Measurements from ENCODE around the gene PCDHGA8.

The PCDHGA8 gene

GRCh38 chr5:141422742-141423291 lies 30.4 kb downstream of the PCDHGA8 start:
- Histone ChIP-seq H3F3A (ENCODE audit: insufficient read depth, low read length) (no peaks in the 10 kb centered on the region), H4K20me1 (ENCODE audit: insufficient read depth, low read length) (no peaks in the 10 kb centered on the region), H3K36me3 (ENCODE audit: insufficient read depth, low read length) (no peaks in the 10 kb centered on the region), H3K79me2 (ENCODE audit: insufficient read depth, low read length) (no peaks in the 10 kb centered on the region), H3K9ac (ENCODE audit: low read length) (no peak overlapping the region), H3K9me3 (ENCODE audit: low read length) (peaks cover 21% of the 10 kb centered on the region), H3K4me1 (ENCODE audit: insufficient read depth, low read length, severe bottlenecking) (no peaks in the 10 kb centered on the region), H3K27me3 (ENCODE audit: insufficient read depth, low read length) (no peaks in the 10 kb centered on the region), H3K9me2 (ENCODE audit: low read depth, low read length) (no peaks in the 10 kb centered on the region), H3K4me3 (ENCODE audit: low read depth, low read length, poor library complexity, severe bottlenecking) (no peak overlapping the region), H3K4me2 (ENCODE audit: low read length) (no peak overlapping the region), H3K27ac (ENCODE audit: low read depth, low read length, poor library complexity, severe bottlenecking) (no peak overlapping the region), H2AFZ (ENCODE audit: low read length) (no peak overlapping the region)
- TF ChIP-seq EZH2 (IDR thresholded peaks at IDR 0.05; ENCODE audit: borderline replicate concordance, low read length) (no peak), CTCF (IDR thresholded peaks at IDR 0.05; ENCODE audit: low read length) (no peak)

GRCh38 chr5:141427783-141428426 lies 35.5 kb downstream of the PCDHGA8 start:
- no peak overlapping the region for H2AFZ ChIP-seq (ENCODE audit: low read length)
- TF ChIP-seq CTCF (IDR thresholded peaks at IDR 0.05; ENCODE audit: low read length) (no peak), EZH2 (IDR thresholded peaks at IDR 0.05; ENCODE audit: borderline replicate concordance, low read length) (no peak)
- no peaks in the 10 kb centered on the region for H3K27me3 ChIP-seq (ENCODE audit: insufficient read depth, low read length)
- H3K4me1 ChIP-seq (ENCODE audit: insufficient read depth, low read length, severe bottlenecking), result peaks cover 6% of the 10 kb centered on the region
- H3K4me2 ChIP-seq (ENCODE audit: low read length), result no peak overlapping the region
- no peaks in the 10 kb centered on the region for H3K79me2 ChIP-seq (ENCODE audit: insufficient read depth, low read length)
- H3K9me2 ChIP-seq (ENCODE audit: low read depth, low read length), result no peaks in the 10 kb centered on the region
- H3F3A ChIP-seq (ENCODE audit: insufficient read depth, low read length), result no peaks in the 10 kb centered on the region
- H4K20me1 ChIP-seq (ENCODE audit: insufficient read depth, low read length), result no peaks in the 10 kb centered on the region
- no peaks in the 10 kb centered on the region for H3K36me3 ChIP-seq (ENCODE audit: insufficient read depth, low read length)
- H3K9ac ChIP-seq (ENCODE audit: low read length), result no peak overlapping the region
- H3K4me3 ChIP-seq (ENCODE audit: low read depth, low read length, poor library complexity, severe bottlenecking), result no peak overlapping the region
- H3K9me3 ChIP-seq (ENCODE audit: low read length), result no peaks in the 10 kb centered on the region
- H3K27ac ChIP-seq (ENCODE audit: low read depth, low read length, poor library complexity, severe bottlenecking), result no peak overlapping the region

- H3K9me3 ChIP-seq (ENCODE audit: low read length), result 0 out of 2 replicates have a peak, but pooled peaks cover 4% of the 10 kb centered on the region
These were observed 38.1 kb downstream of the PCDHGA8 start, which contains the start of gene PCDHGA12 for GRCh38 chr5:141430332-141431113. TSS of gene PCDHGA12 (plus strand) at chr5:141430507. CDS start at chr5:141430760, 253 bp downstream.

More at GRCh38 chr5:141430332-141431113, 38.1 kb downstream of the PCDHGA8 start, which contains the start of gene PCDHGA12:
- no peaks in the 10 kb centered on the region for H4K20me1 ChIP-seq (ENCODE audit: insufficient read depth, low read length)
- H3F3A ChIP-seq (ENCODE audit: insufficient read depth, low read length), result no peaks in the 10 kb centered on the region
- no peak within 1 kb of the TSS for H3K27ac ChIP-seq (ENCODE audit: low read depth, low read length, poor library complexity, severe bottlenecking)
- peak within 1 kb of the TSS; percentile 90 for H3K4me2 ChIP-seq (ENCODE audit: low read length)
- peak within 1 kb of the TSS; percentile 74 for H3K4me3 ChIP-seq (ENCODE audit: low read depth, low read length, poor library complexity, severe bottlenecking)
- H3K9me2 ChIP-seq (ENCODE audit: low read depth, low read length), result no peaks in the 10 kb centered on the region
- H3K27me3 ChIP-seq (ENCODE audit: insufficient read depth, low read length), result no peaks in the 10 kb centered on the region
- H3K4me1 ChIP-seq (ENCODE audit: insufficient read depth, low read length, severe bottlenecking), result peaks cover 6% of the 10 kb centered on the region
- TF ChIP-seq CTCF (IDR thresholded peaks at IDR 0.05; ENCODE audit: low read length) (peak; percentile 67), EZH2 (IDR thresholded peaks at IDR 0.05; ENCODE audit: borderline replicate concordance, low read length) (no peak)
- H3K36me3 ChIP-seq (ENCODE audit: insufficient read depth, low read length), result no peaks in the 10 kb centered on the region
- H3K9ac ChIP-seq (ENCODE audit: low read length), result peak within 1 kb of the TSS; percentile 68
- H3K79me2 ChIP-seq (ENCODE audit: insufficient read depth, low read length), result no peaks in the 10 kb centered on the region
- H2AFZ ChIP-seq (ENCODE audit: low read length), result peak within 1 kb of the TSS; percentile 74; the same call in 1 of the 2 replicates

Measured in OCI-LY1 (cell line).